RWPE1 (cell line): ENCODE measurements around the gene THTPA.

Experiments
- CTCF ChIA-PET: fragments of 350-600 bp; sonication (Branson Sonifier 250); formaldehyde crosslinking; extraction: SDS; loops from one replicate; lab custom pipeline; 2021; lab: Yijun Ruan, JAX
- POLR2A ChIA-PET: fragments of 400-600 bp; formaldehyde crosslinking; extraction: SDS; loops from one replicate; lab custom pipeline; 2020; ENCODE audit warnings: antibody characterized with exemption; ENCODE audit not compliant: low non-redundant PET; lab: Yijun Ruan, JAX
- DNase-seq: peaks from one replicate; pipeline ENCODE4 v3.0.0; 2012; ENCODE audit warnings: low spot score
- H3K27ac ChIP-seq: fragments of 450-650 bp; 2 replicates; pipeline ENCODE4 v1.5.1; 2017
- CTCF ChIP-seq: fragments of 450-650 bp; conservative IDR thresholded peaks from 2 replicates; pipeline ENCODE4 v1.5.1; 2017; ENCODE audit warnings: low read depth, mild to moderate bottlenecking

Gene THTPA

GRCh38 chr14:23537351-23538049, 18.6 kb upstream of the THTPA start:
- CTCF ChIA-PET = interaction anchor here (0.5 kb wide), 1 partner anchor 158 kb away, joined by 3 read pairs; no protein-coding TSS in a partner anchor
- peak; percentile 20 for DNase-seq
- no peak overlapping the region for H3K27ac ChIP-seq
- no peak for TF ChIP-seq CTCF
- POLR2A ChIA-PET = no interaction called here

GRCh38 chr14:23538050-23538718, 17.9 kb upstream of the THTPA start:
- DNase-seq = no peak
- no peak for TF ChIP-seq CTCF
- ChIA-PET CTCF (interaction anchor here (0.6 to 0.8 kb wide), 2 partner anchors 9 to 66 kb away, joined by 5 read pairs; no protein-coding TSS in a partner anchor), POLR2A (no interaction called here)
- no peak overlapping the region for H3K27ac ChIP-seq

GRCh38 chr14:23538785-23539184, 17.3 kb upstream of the THTPA start:
- peak; percentile 10 for DNase-seq
- H3K27ac ChIP-seq = no peak overlapping the region
- ChIA-PET POLR2A (interaction anchor here (0.5 kb wide), 1 partner anchor 453 kb away, joined by 3 read pairs; no protein-coding TSS in a partner anchor), CTCF (interaction anchor here (0.6 to 0.8 kb wide), 5 partner anchors 10 to 185 kb away, joined by 3 to 8 read pairs (median 5); no protein-coding TSS in a partner anchor)
- no peak for TF ChIP-seq CTCF

GRCh38 chr14:23539248-23540140, 16.6 kb upstream of the THTPA start:
- H3K27ac ChIP-seq = no peak overlapping the region
- ChIA-PET CTCF (interaction anchor here (0.6 to 0.8 kb wide), 4 partner anchors 11 to 186 kb away, joined by 3 to 8 read pairs (median 4); no protein-coding TSS in a partner anchor), POLR2A (interaction anchor here (0.5 kb wide), 1 partner anchor 452 kb away, joined by 3 read pairs; no protein-coding TSS in a partner anchor)
- peak; percentile 31 for DNase-seq
- TF ChIP-seq CTCF = peak; percentile 61

- TF ChIP-seq CTCF = no peak
- no peak for DNase-seq
- H3K27ac ChIP-seq = no peak overlapping the region
- ChIA-PET CTCF (interaction anchor here (0.6 kb wide), 1 partner anchor 19 kb away, joined by 3 read pairs; no protein-coding TSS in a partner anchor), POLR2A (no interaction called here)
These were observed 16.0 kb upstream of the THTPA start for GRCh38 chr14:23540141-23540469.

- DNase-seq = no peak
- TF ChIP-seq CTCF = no peak
- ChIA-PET POLR2A (no interaction called here), CTCF (no interaction called here)
- no peak overlapping the region for H3K27ac ChIP-seq
These were observed 13.8 kb upstream of the THTPA start for GRCh38 chr14:23542261-23542660.
